HuH-7.5 (cell line): ENCODE measurements around the gene MGME1.

Source experiments
- DNase-seq: peaks from one replicate; pipeline ENCODE4 v3.0.0; 2011; ENCODE audit warnings: low spot score

The MGME1 gene

GRCh38 chr20:17940224-17940971 is 28.4 kb upstream of the MGME1 start:
- DNase-seq, result no peak

GRCh38 chr20:17941087-17941825 is 27.6 kb upstream of the MGME1 start:
- DNase-seq, result no peak

- no peak for DNase-seq
Observed at GRCh38 chr20:17941826-17942196, 27.0 kb upstream of the MGME1 start.

GRCh38 chr20:17943343-17943742 is 25.5 kb upstream of the MGME1 start:
- DNase-seq, result no peak

GRCh38 chr20:17944854-17945474 is 23.9 kb upstream of the MGME1 start:
- no peak for DNase-seq

- no peak for DNase-seq
Observed at GRCh38 chr20:17946040-17946439, 22.8 kb upstream of the MGME1 start.

- no peak for DNase-seq
Observed at GRCh38 chr20:17946572-17947473, 22.0 kb upstream of the MGME1 start.

- DNase-seq, result no peak
Observed at GRCh38 chr20:17947474-17947815, 21.4 kb upstream of the MGME1 start.

GRCh38 chr20:17948442-17948841 is 20.4 kb upstream of the MGME1 start:
- no peak for DNase-seq

- no peak for DNase-seq
Observed at GRCh38 chr20:17949899-17950298, 18.9 kb upstream of the MGME1 start.

GRCh38 chr20:17950670-17951069 is 18.1 kb upstream of the MGME1 start:
- DNase-seq, result no peak

- DNase-seq, result no peak
Observed at GRCh38 chr20:17951323-17951722, 17.5 kb upstream of the MGME1 start.

GRCh38 chr20:17952692-17953684 is 15.8 kb upstream of the MGME1 start:
- DNase-seq, result no peak

GRCh38 chr20:17953935-17954334 is 14.9 kb upstream of the MGME1 start:
- no peak for DNase-seq

- DNase-seq, result no peak
Observed at GRCh38 chr20:17955302-17955701, 13.5 kb upstream of the MGME1 start.

- no peak for DNase-seq
Observed at GRCh38 chr20:17956099-17956685, 12.6 kb upstream of the MGME1 start.

- no peak for DNase-seq
Observed at GRCh38 chr20:17957505-17958363, 11.1 kb upstream of the MGME1 start.

- no peak for DNase-seq
Observed at GRCh38 chr20:17958373-17959256, 10.2 kb upstream of the MGME1 start.

GRCh38 chr20:17959257-17959627 is 9.6 kb upstream of the MGME1 start:
- no peak for DNase-seq
